Esophagus (tissue), 2 donors: ENCODE data around the gene MAP3K9. TPM values are rescaled to one million over a fixed set of nuclear protein-coding genes. Genes with fewer than 3 reads are reported as not detected.
A peak's percentile ranks its signal among the peaks of the same experiment; 100 is the strongest.

Source experiments
- H3K27ac ChIP-seq, 2 donors: one replicate each; pipeline ENCODE4 v1.5.1; 2013; ENCODE audit warnings: low read depth in 2 of 2, mild to moderate bottlenecking in 2 of 2, inconsistent platforms in 1 of 2, low read length in 1 of 2, moderate library complexity in 1 of 2
- H3K27me3 ChIP-seq, 2 donors: one replicate each; pipeline ENCODE4 v1.6.1; 2013; ENCODE audit warnings: low read length in 2 of 2, control low read depth in 1 of 2, mild to moderate bottlenecking in 1 of 2; ENCODE audit not compliant: insufficient read depth in 2 of 2, control insufficient read depth in 1 of 2
- H3K36me3 ChIP-seq, 2 donors: one replicate each; pipeline ENCODE4 v1.6.1; 2013; ENCODE audit warnings: low read length in 1 of 2; ENCODE audit not compliant: control insufficient read depth in 2 of 2, insufficient read depth in 2 of 2
- H3K4me1 ChIP-seq, 2 donors: one replicate each; pipeline ENCODE4 v1.6.1; 2013; ENCODE audit warnings: low read length in 1 of 2; ENCODE audit not compliant: control insufficient read depth in 2 of 2, insufficient read depth in 2 of 2
- H3K4me3 ChIP-seq, 2 donors: one replicate each; pipeline ENCODE4 v1.5.1; 2013; ENCODE audit warnings: low read length in 2 of 2, mild to moderate bottlenecking in 2 of 2, low read depth in 1 of 2, moderate library complexity in 1 of 2
- H3K9me3 ChIP-seq, 2 donors: one replicate each; pipeline ENCODE4 v1.6.1; 2013; ENCODE audit warnings: mild to moderate bottlenecking in 2 of 2, low read depth in 1 of 2, low read length in 1 of 2, moderate library complexity in 1 of 2; ENCODE audit not compliant: control insufficient read depth in 2 of 2, insufficient read depth in 1 of 2
- WGBS, 2 donors: extraction: QIAGEN DNeasy Blood & Tissue Kit; methylation state at CpG; one replicate each; pipeline ENCODE4 v1.1.7; 2013; 5-methylcytosine and 5-hydroxymethylcytosine counted together
- polyA plus RNA-seq, 2 donors: library from polyadenylated mRNA; stranded (reverse); fragments of 200-250 nt; gene quantifications; one replicate each; pipeline ENCODE4 v1.2.3, GENCODE V29; 2013
- donor health status: healthy with polysubstance abuse.
- donor health status: Bipolar disorder and iron deficiency.

Gene MAP3K9
- polyA plus RNA-seq, 2 donors = 4.2 to 11.6 TPM

GRCh38 chr14:70722418-70722817 is 86.9 kb downstream of the MAP3K9 start:
- WGBS, 2 donors = 46 to 50% methylated on average over 3 of the region's 3 CpGs
- H3K9me3 ChIP-seq = no peaks in the 10 kb centered on the region
- H3K36me3 ChIP-seq = no peaks in the 10 kb centered on the region
- H3K4me1 ChIP-seq = peaks cover 3 to 17% of the 10 kb centered on the region in 2 donors
- H3K4me3 ChIP-seq = no peak overlapping the region
- no peak overlapping the region for H3K27ac ChIP-seq
- H3K27me3 ChIP-seq = no peaks in the 10 kb centered on the region

- WGBS, 2 donors = 63 to 83% methylated on average over 2 of the region's 2 CpGs
- Histone ChIP-seq H3K27me3 (no peaks in the 10 kb centered on the region), H3K4me3 (no peak overlapping the region), H3K9me3 (no peaks in the 10 kb centered on the region), H3K36me3 (no peaks in the 10 kb centered on the region), H3K27ac (peak overlapping the region in 1 of 2 donors; percentile 79), H3K4me1 (peaks cover 3 to 17% of the 10 kb centered on the region in 2 donors)
Measured at GRCh38 chr14:70721542-70721941, 87.8 kb downstream of the MAP3K9 start.

GRCh38 chr14:70718383-70719118 is 90.8 kb downstream of the MAP3K9 start:
- Histone ChIP-seq H3K4me1 (peaks cover 3 to 12% of the 10 kb centered on the region in 2 donors), H3K36me3 (no peaks in the 10 kb centered on the region), H3K9me3 (no peaks in the 10 kb centered on the region), H3K27ac (peak overlapping the region; percentile 79 to 97), H3K27me3 (no peaks in the 10 kb centered on the region), H3K4me3 (no peak overlapping the region)
- 59 to 70% methylated on average over 8 of the region's 8 CpGs for WGBS, 2 donors

GRCh38 chr14:70716958-70717357 is 92.4 kb downstream of the MAP3K9 start:
- 58 to 68% methylated on average over 1 of the region's 1 CpG for WGBS, 2 donors
- Histone ChIP-seq H3K36me3 (no peaks in the 10 kb centered on the region), H3K27me3 (no peaks in the 10 kb centered on the region), H3K9me3 (no peaks in the 10 kb centered on the region), H3K4me1 (peaks cover 3 to 7% of the 10 kb centered on the region in 2 donors), H3K4me3 (no peak overlapping the region), H3K27ac (peak overlapping the region; percentile 8 to 44)

- Histone ChIP-seq H3K9me3 (no peaks in the 10 kb centered on the region), H3K27ac (no peak overlapping the region), H3K36me3 (no peaks in the 10 kb centered on the region), H3K27me3 (no peaks in the 10 kb centered on the region), H3K4me1 (peaks cover 3 to 7% of the 10 kb centered on the region in 2 donors), H3K4me3 (no peak overlapping the region)
- 45 to 64% methylated on average over 5 of the region's 5 CpGs for WGBS, 2 donors
Measured at GRCh38 chr14:70716483-70716882, 92.8 kb downstream of the MAP3K9 start.

GRCh38 chr14:70714055-70714550 is 95.2 kb downstream of the MAP3K9 start:
- no peaks in the 10 kb centered on the region for H3K27me3 ChIP-seq
- H3K36me3 ChIP-seq = no peaks in the 10 kb centered on the region
- H3K4me1 ChIP-seq = peaks cover 5 to 7% of the 10 kb centered on the region in 2 donors
- WGBS, 2 donors = 14 to 19% methylated on average over 8 of the region's 8 CpGs
- no peak overlapping the region for H3K27ac ChIP-seq
- no peak overlapping the region for H3K4me3 ChIP-seq
- no peaks in the 10 kb centered on the region for H3K9me3 ChIP-seq

GRCh38 chr14:70713511-70713916 is 95.8 kb downstream of the MAP3K9 start:
- no peaks in the 10 kb centered on the region for H3K36me3 ChIP-seq
- no peaks in the 10 kb centered on the region for H3K9me3 ChIP-seq
- H3K4me1 ChIP-seq = peaks cover 4 to 5% of the 10 kb centered on the region in 2 donors
- no peaks in the 10 kb centered on the region for H3K27me3 ChIP-seq
- H3K27ac ChIP-seq = peak overlapping the region in 1 of 2 donors; percentile 40
- 25 to 42% methylated on average over 3 of the region's 3 CpGs for WGBS, 2 donors
- no peak overlapping the region for H3K4me3 ChIP-seq

GRCh38 chr14:70713096-70713495 is 96.2 kb downstream of the MAP3K9 start:
- H3K27me3 ChIP-seq = no peaks in the 10 kb centered on the region
- H3K9me3 ChIP-seq = no peaks in the 10 kb centered on the region
- no peaks in the 10 kb centered on the region for H3K36me3 ChIP-seq
- WGBS, 2 donors = 92% methylated on average over 4 of the region's 4 CpGs
- H3K27ac ChIP-seq = no peak overlapping the region
- no peak overlapping the region for H3K4me3 ChIP-seq
- peaks cover 3 to 5% of the 10 kb centered on the region in 2 donors for H3K4me1 ChIP-seq

GRCh38 chr14:70711451-70711850 is 97.9 kb downstream of the MAP3K9 start:
- no peak overlapping the region for H3K27ac ChIP-seq
- H3K36me3 ChIP-seq = no peaks in the 10 kb centered on the region
- WGBS, 2 donors = 95 to 100% methylated on average over 1 of the region's 1 CpG
- H3K27me3 ChIP-seq = no peaks in the 10 kb centered on the region
- H3K4me3 ChIP-seq = no peak overlapping the region
- H3K4me1 ChIP-seq = peaks cover 2 to 3% of the 10 kb centered on the region in 2 donors
- H3K9me3 ChIP-seq = no peaks in the 10 kb centered on the region
